Measurements from ENCODE around the gene SPRR3.
"Not testable (repeated sequence)": the region's sequence is repeated elsewhere in the genome, so short reads cannot be mapped to it uniquely, and the experiment has no call there.

The SPRR3 gene

GRCh38 chr1:153000294-153000693, 1.3 kb upstream of the SPRR3 start:
- Histone ChIP-seq H3K4me3 (ENCODE audit: low read depth in 1 of 2, low read length in 2 of 2) (no peak overlapping the region), H3K27me3 (ENCODE audit: control insufficient read depth in 1 of 2, insufficient read depth in 2 of 2, low read length in 2 of 2) (no peaks in the 10 kb centered on the region), H3K9ac (ENCODE audit: low read depth in 1 of 2, low read length in 2 of 2) (no peak overlapping the region), H3K27ac (ENCODE audit: low read depth, low read length) (no peak overlapping the region), H3K4me1 (ENCODE audit: control insufficient read depth in 1 of 2, insufficient read depth in 2 of 2, low read length in 2 of 2) (no peaks in the 10 kb centered on the region), H3K9me3 (ENCODE audit: control insufficient read depth in 1 of 2, low read length in 2 of 2) (no peaks in the 10 kb centered on the region), H3K36me3 (ENCODE audit: control insufficient read depth in 1 of 2, insufficient read depth in 2 of 2, low read length in 2 of 2) (no peaks in the 10 kb centered on the region)

- not testable (repeated sequence) for H3K36me3 ChIP-seq (ENCODE audit: control insufficient read depth in 1 of 2, insufficient read depth in 2 of 2, low read length in 2 of 2); H3K27ac ChIP-seq (ENCODE audit: low read depth, low read length); H3K9me3 ChIP-seq (ENCODE audit: control insufficient read depth in 1 of 2, low read length in 2 of 2); H3K9ac ChIP-seq (ENCODE audit: low read depth in 1 of 2, low read length in 2 of 2); H3K27me3 ChIP-seq (ENCODE audit: control insufficient read depth in 1 of 2, insufficient read depth in 2 of 2, low read length in 2 of 2); H3K4me1 ChIP-seq (ENCODE audit: control insufficient read depth in 1 of 2, insufficient read depth in 2 of 2, low read length in 2 of 2); H3K4me3 ChIP-seq (ENCODE audit: low read depth in 1 of 2, low read length in 2 of 2)
Observed at GRCh38 chr1:153011235-153011758, 9.7 kb downstream of the SPRR3 start.

- H3K27ac ChIP-seq (ENCODE audit: low read depth, low read length); H3K9ac ChIP-seq (ENCODE audit: low read depth in 1 of 2, low read length in 2 of 2); H3K36me3 ChIP-seq (ENCODE audit: control insufficient read depth in 1 of 2, insufficient read depth in 2 of 2, low read length in 2 of 2): not testable (repeated sequence)
Observed at GRCh38 chr1:153021829-153022228, 20.3 kb downstream of the SPRR3 start.

DNA sequence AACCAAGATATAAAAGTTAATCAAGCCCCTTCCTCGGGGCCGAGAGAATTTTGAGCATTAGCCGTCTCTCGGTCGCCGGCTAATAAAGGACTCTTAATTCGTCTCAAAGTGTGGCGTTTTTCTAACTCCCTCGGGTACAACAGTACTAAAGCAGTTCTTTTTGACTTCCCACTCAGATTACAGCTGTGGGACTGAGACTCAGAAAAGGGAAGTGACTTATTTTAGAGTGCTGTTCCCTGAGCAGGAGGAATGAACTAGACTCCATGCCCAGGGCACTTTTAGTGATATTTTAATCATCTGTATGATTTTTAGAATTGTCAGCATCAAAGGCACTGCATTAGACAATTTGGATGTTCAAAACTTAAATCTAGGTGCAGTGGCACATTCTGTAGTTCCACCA, 20.8 kb downstream of the SPRR3 start:
- H3K4me1 ChIP-seq (ENCODE audit: control insufficient read depth in 1 of 2, insufficient read depth in 2 of 2, low read length in 2 of 2); H3K27ac ChIP-seq (ENCODE audit: low read depth, low read length); H3K27me3 ChIP-seq (ENCODE audit: control insufficient read depth in 1 of 2, insufficient read depth in 2 of 2, low read length in 2 of 2); H3K9ac ChIP-seq (ENCODE audit: low read depth in 1 of 2, low read length in 2 of 2); H3K9me3 ChIP-seq (ENCODE audit: control insufficient read depth in 1 of 2, low read length in 2 of 2); H3K36me3 ChIP-seq (ENCODE audit: control insufficient read depth in 1 of 2, insufficient read depth in 2 of 2, low read length in 2 of 2); H3K4me3 ChIP-seq (ENCODE audit: low read depth in 1 of 2, low read length in 2 of 2): not testable (repeated sequence)

More at GRCh38 chr1:153021829-153022228, 20.3 kb downstream of the SPRR3 start:
- not testable (repeated sequence) for H3K9me3 ChIP-seq (ENCODE audit: control insufficient read depth in 1 of 2, low read length in 2 of 2); H3K4me3 ChIP-seq (ENCODE audit: low read depth in 1 of 2, low read length in 2 of 2); H3K4me1 ChIP-seq (ENCODE audit: control insufficient read depth in 1 of 2, insufficient read depth in 2 of 2, low read length in 2 of 2); H3K27me3 ChIP-seq (ENCODE audit: control insufficient read depth in 1 of 2, insufficient read depth in 2 of 2, low read length in 2 of 2)

GRCh38 chr1:153023109-153023508, 21.6 kb downstream of the SPRR3 start:
- Histone ChIP-seq H3K9ac (ENCODE audit: low read depth in 1 of 2, low read length in 2 of 2) (no peak overlapping the region), H3K4me1 (ENCODE audit: control insufficient read depth in 1 of 2, insufficient read depth in 2 of 2, low read length in 2 of 2) (no peaks in the 10 kb centered on the region), H3K4me3 (ENCODE audit: low read depth in 1 of 2, low read length in 2 of 2) (no peak overlapping the region), H3K27me3 (ENCODE audit: control insufficient read depth in 1 of 2, insufficient read depth in 2 of 2, low read length in 2 of 2) (no peaks in the 10 kb centered on the region), H3K27ac (ENCODE audit: low read depth, low read length) (no peak overlapping the region), H3K36me3 (ENCODE audit: control insufficient read depth in 1 of 2, insufficient read depth in 2 of 2, low read length in 2 of 2) (no peaks in the 10 kb centered on the region), H3K9me3 (ENCODE audit: control insufficient read depth in 1 of 2, low read length in 2 of 2) (no peaks in the 10 kb centered on the region)

DNA sequence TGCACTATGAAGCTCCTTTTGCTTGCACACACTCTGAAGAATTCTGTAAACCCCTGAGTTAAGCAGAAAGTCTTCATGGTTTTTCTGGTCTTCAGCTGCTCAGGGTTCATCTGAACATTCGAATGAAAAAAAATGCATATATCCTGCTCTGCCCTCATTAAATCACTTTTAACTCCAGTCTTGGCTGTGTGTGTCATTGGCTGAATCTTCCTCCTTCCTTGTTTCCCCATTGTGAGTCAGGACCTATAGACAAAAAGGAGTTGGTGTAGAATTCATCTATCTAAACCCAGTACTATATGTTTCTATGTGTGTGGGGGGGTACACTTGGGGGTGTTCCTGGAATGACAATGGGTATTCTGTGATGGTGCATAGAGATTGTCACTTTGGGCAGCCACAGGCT, 22.9 kb downstream of the SPRR3 start:
- Histone ChIP-seq H3K27ac (ENCODE audit: low read depth, low read length) (no peak overlapping the region), H3K9ac (ENCODE audit: low read depth in 1 of 2, low read length in 2 of 2) (no peak overlapping the region), H3K4me1 (ENCODE audit: control insufficient read depth in 1 of 2, insufficient read depth in 2 of 2, low read length in 2 of 2) (no peaks in the 10 kb centered on the region), H3K9me3 (ENCODE audit: control insufficient read depth in 1 of 2, low read length in 2 of 2) (no peaks in the 10 kb centered on the region), H3K27me3 (ENCODE audit: control insufficient read depth in 1 of 2, insufficient read depth in 2 of 2, low read length in 2 of 2) (no peaks in the 10 kb centered on the region), H3K36me3 (ENCODE audit: control insufficient read depth in 1 of 2, insufficient read depth in 2 of 2, low read length in 2 of 2) (no peaks in the 10 kb centered on the region), H3K4me3 (ENCODE audit: low read depth in 1 of 2, low read length in 2 of 2) (no peak overlapping the region)

DNA sequence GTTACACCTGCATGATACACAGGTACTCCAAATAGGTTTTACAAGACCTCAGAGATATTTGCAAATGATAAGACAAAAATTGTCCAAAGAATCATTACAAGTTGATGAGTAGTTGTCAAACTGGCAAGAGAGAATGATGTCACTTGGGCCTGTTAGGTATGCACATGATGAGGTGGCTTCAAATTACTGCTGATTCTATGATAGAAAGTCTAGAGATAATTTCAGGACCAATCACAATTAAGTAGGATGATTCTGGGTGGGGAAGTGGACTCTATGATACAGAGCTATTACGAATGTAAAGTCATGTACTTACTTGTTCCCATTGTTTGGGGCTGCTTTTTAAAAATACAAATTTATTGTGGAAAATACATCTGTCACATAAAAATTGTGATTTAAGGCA, 24.2 kb downstream of the SPRR3 start:
- H3K4me1 ChIP-seq (ENCODE audit: control insufficient read depth in 1 of 2, insufficient read depth in 2 of 2, low read length in 2 of 2) = no peaks in the 10 kb centered on the region

DNA sequence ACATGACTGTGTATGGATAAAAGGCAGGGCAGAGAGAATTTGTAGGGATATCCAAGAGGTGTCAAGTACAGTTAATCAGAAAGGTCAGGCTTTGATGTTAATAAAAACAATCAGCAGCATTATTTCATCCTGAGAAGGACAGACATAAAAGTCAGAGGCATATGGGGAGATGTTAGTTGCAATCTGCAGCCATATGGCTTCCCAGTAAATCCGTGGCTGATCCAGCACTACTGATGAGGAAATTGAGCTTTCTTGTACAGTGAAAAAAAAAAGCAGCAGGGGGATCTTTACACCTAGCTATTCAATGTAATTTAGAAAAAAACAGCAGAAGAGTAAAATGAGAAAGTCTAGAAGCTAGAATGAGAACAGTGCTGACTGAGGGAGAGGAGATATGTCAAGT, 27.2 kb downstream of the SPRR3 start:
- Histone ChIP-seq H3K4me1 (ENCODE audit: control insufficient read depth in 1 of 2, insufficient read depth in 2 of 2, low read length in 2 of 2) (no peaks in the 10 kb centered on the region), H3K4me3 (ENCODE audit: low read depth in 1 of 2, low read length in 2 of 2) (no peak overlapping the region), H3K27ac (ENCODE audit: low read depth, low read length) (no peak overlapping the region), H3K9me3 (ENCODE audit: control insufficient read depth in 1 of 2, low read length in 2 of 2) (no peaks in the 10 kb centered on the region), H3K36me3 (ENCODE audit: control insufficient read depth in 1 of 2, insufficient read depth in 2 of 2, low read length in 2 of 2) (no peaks in the 10 kb centered on the region), H3K9ac (ENCODE audit: low read depth in 1 of 2, low read length in 2 of 2) (no peak overlapping the region), H3K27me3 (ENCODE audit: control insufficient read depth in 1 of 2, insufficient read depth in 2 of 2, low read length in 2 of 2) (no peaks in the 10 kb centered on the region)

More for the DNA sequence above, 24.2 kb downstream of the SPRR3 start:
- Histone ChIP-seq H3K9ac (ENCODE audit: low read depth in 1 of 2, low read length in 2 of 2) (no peak overlapping the region), H3K27me3 (ENCODE audit: control insufficient read depth in 1 of 2, insufficient read depth in 2 of 2, low read length in 2 of 2) (no peaks in the 10 kb centered on the region), H3K4me3 (ENCODE audit: low read depth in 1 of 2, low read length in 2 of 2) (no peak overlapping the region), H3K27ac (ENCODE audit: low read depth, low read length) (no peak overlapping the region), H3K36me3 (ENCODE audit: control insufficient read depth in 1 of 2, insufficient read depth in 2 of 2, low read length in 2 of 2) (no peaks in the 10 kb centered on the region), H3K9me3 (ENCODE audit: control insufficient read depth in 1 of 2, low read length in 2 of 2) (no peaks in the 10 kb centered on the region)

GRCh38 chr1:153030895-153031294, 29.3 kb downstream of the SPRR3 start, which contains the start of gene SPRR1B:
SPRR1B (plus strand) TSS chr1:153031203; CDS start chr1:153032346, 1,143 bp downstream.
- no peak within 1 kb of the TSS for H3K4me3 ChIP-seq (ENCODE audit: low read depth in 1 of 2, low read length in 2 of 2)
- H3K9ac ChIP-seq (ENCODE audit: low read depth in 1 of 2, low read length in 2 of 2) = no peak within 1 kb of the TSS
- no peaks in the 10 kb centered on the region for H3K4me1 ChIP-seq (ENCODE audit: control insufficient read depth in 1 of 2, insufficient read depth in 2 of 2, low read length in 2 of 2)
- no peaks in the 10 kb centered on the region for H3K36me3 ChIP-seq (ENCODE audit: control insufficient read depth in 1 of 2, insufficient read depth in 2 of 2, low read length in 2 of 2)
- H3K27me3 ChIP-seq (ENCODE audit: control insufficient read depth in 1 of 2, insufficient read depth in 2 of 2, low read length in 2 of 2) = no peaks in the 10 kb centered on the region
- no peak within 1 kb of the TSS for H3K27ac ChIP-seq (ENCODE audit: low read depth, low read length)
- no peaks in the 10 kb centered on the region for H3K9me3 ChIP-seq (ENCODE audit: control insufficient read depth in 1 of 2, low read length in 2 of 2)

GRCh38 chr1:153032073-153032472, 30.5 kb downstream of the SPRR3 start:
- H3K27ac ChIP-seq (ENCODE audit: low read depth, low read length) = no peak overlapping the region
- H3K4me1 ChIP-seq (ENCODE audit: control insufficient read depth in 1 of 2, insufficient read depth in 2 of 2, low read length in 2 of 2) = no peaks in the 10 kb centered on the region
- H3K9ac ChIP-seq (ENCODE audit: low read depth in 1 of 2, low read length in 2 of 2) = no peak overlapping the region
- H3K9me3 ChIP-seq (ENCODE audit: control insufficient read depth in 1 of 2, low read length in 2 of 2) = no peaks in the 10 kb centered on the region
- H3K27me3 ChIP-seq (ENCODE audit: control insufficient read depth in 1 of 2, insufficient read depth in 2 of 2, low read length in 2 of 2) = no peaks in the 10 kb centered on the region
- H3K36me3 ChIP-seq (ENCODE audit: control insufficient read depth in 1 of 2, insufficient read depth in 2 of 2, low read length in 2 of 2) = no peaks in the 10 kb centered on the region
- no peak overlapping the region for H3K4me3 ChIP-seq (ENCODE audit: low read depth in 1 of 2, low read length in 2 of 2)
